ENCODE results near the gene ARHGAP33.
A peak's percentile ranks its signal among the peaks of the same experiment; 100 is the strongest.
"Not testable (repeated sequence)": the region's sequence is repeated elsewhere in the genome, so short reads cannot be mapped to it uniquely, and the experiment has no call there.

ARHGAP33 gene

DNA sequence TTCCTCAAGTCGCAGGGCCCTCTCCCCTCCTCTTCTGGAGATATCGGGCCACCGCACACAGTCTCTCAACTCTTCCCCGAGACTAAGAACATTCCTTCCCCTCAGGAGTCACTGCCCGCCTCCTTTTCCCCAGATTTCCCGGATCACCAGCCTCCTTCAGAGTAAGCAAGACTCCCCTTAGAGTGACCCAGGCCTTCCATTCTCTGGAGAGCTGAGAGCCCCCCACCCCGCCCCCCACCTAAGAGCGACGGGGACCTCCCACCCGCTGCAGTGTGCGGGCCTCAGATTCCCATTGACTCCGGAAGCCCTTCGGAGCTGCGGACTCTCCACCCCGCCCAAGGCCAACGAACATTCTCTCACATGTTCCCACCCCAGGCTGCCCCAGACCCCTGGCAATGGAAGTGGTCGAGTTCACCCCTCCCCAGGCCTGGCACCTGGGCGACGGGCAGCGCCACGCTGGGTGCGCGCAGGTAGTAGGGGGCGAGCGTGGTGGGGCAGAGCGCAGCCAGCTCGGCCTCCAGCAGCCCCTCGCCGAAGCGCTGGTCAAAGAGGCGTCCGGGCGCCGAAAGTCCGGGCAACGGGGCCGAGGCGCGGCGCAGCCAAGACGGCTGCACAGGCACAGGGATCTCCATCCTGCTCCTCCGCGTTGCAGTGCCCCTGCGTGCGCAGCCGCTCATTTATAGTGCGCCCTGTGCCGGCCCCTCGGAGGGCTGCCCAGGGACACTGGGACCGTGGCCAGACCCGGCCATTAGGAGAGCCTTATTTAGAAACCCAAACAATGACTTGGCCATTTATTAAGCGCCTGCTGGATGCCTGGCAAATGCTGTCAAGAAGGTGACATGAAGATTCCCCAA, 18.8 kb upstream of the ARHGAP33 start, which contains the start of gene HSPB6:
Gene HSPB6, minus strand, starts transcription at position 653 of the 854 bp plus-strand sequence. Its CDS starts 21 bp downstream, at position 632.
- DNase-seq, result no peak

DNA sequence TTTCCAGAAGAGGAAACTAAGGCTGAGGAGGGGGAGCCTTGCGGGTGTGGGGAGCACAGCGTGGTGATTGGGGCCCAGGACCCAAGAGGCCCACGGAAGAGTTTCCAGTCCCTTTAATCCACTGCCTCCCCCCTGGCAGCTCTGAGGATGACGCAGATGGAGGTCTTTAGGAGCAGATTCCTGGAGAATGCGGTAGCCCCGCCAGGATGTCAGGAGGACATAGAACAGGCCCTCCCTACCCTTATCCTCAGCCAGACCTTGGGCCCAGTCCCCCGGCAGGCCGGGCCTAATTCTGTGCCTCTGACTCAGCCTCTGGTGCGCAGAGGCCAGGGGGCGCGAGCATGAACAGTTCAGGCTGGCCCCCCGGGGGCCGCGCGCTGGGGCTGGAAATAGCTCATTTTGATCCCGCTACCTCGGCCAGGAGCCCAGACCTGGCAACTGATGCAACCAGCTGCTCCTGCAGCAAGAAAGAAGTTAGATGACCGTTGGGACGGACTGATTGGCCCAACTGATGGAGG, 18.1 kb upstream of the ARHGAP33 start:
- DNase-seq, result no peak

DNA sequence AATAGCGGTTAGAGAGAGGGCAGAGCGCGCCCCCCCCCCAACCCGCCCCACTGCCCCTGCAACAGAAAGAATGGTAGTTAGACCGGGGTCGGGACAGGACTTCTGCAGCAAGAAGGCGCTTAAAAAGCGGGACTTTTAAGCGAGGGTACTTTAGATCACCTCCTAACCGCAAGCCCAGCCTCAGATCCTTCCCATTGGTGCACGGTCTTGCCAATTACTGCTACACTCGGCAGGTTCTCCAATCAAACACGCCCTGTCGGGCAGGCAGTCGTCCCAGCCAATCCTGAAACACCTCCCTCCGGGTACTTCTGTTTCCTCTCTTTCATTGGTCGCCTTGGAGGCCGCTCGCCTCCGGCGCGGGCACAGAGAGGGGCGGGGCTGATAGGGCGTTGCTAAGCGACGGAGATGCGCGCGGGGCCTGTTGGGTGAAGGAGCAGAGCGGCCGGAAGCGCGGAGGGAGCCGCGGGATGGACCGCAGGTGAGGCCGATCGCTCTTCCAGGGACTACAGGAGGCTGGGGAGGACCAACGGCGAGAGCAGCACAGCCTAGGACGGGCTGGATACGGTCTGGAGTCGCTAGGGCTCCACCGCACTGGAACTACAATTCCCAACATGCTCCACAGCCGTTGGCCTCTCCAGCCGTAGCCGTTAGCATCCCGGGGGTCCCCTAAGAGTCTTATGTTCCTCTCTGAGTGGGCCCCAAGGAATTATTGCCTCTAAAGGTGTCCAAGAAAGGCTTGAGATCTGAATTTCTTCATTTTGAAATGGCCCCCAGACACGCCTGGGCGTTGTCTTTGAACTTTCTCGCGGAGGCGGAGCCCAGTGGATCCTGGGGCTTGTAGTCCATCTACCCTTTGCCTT, 17.4 kb upstream of the ARHGAP33 start, which contains the start of gene PROSER3:
Gene PROSER3, plus strand, starts transcription at position 428 of the 860 bp plus-strand sequence. Its CDS starts 40 bp downstream, at position 468.
- peak; percentile 93 for DNase-seq

DNA sequence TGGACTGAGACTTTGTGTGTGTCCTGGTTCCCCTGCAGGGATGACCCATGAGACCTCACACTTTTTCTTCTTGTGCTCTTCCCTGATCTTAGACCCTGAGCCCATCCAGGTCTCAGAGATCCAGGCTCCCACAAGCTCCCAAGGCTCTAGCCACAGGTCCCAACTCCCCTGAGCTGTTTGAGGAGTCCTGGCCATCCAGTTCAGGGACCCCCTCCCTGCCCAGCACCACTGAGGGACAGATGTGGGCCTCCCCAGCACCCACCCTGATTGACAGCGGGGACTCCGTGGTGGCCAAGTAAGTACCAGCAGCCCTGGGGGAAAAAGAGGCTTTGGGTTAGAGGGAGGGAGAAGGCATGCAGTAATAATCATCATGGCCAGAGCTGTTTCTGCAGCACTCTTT, 15.7 kb upstream of the ARHGAP33 start:
- no peak for DNase-seq

DNA sequence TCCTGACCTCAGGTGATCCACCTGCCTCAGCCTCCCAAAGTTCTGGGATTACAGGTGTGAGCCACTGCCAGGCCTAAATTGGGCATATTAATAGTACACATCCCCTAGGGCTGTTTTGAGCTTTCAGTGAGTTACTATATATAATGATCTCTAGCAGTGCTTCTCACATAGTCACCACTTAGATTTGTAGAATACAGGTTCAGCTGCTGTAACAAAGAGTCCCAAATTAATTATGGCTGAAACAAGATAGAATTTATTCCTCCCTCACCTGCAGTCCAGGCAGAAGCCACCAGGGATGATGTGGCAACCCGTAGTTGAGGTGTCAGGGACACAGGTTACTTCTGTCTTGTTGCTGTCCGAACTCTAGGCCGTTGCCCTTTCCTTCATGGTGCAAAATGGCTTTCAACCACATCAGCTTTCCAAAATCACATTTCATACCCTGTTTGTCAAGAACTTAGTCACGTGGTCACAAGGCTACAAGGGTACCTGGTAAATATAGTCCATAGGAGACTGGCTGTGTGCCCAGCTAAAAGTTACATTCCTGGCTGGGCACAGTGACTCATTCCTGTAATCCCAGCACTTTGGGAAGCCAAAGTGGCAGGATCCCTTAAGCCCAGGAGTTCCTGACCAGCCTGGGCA, 14.5 kb upstream of the ARHGAP33 start:
- DNase-seq, result no peak

DNA sequence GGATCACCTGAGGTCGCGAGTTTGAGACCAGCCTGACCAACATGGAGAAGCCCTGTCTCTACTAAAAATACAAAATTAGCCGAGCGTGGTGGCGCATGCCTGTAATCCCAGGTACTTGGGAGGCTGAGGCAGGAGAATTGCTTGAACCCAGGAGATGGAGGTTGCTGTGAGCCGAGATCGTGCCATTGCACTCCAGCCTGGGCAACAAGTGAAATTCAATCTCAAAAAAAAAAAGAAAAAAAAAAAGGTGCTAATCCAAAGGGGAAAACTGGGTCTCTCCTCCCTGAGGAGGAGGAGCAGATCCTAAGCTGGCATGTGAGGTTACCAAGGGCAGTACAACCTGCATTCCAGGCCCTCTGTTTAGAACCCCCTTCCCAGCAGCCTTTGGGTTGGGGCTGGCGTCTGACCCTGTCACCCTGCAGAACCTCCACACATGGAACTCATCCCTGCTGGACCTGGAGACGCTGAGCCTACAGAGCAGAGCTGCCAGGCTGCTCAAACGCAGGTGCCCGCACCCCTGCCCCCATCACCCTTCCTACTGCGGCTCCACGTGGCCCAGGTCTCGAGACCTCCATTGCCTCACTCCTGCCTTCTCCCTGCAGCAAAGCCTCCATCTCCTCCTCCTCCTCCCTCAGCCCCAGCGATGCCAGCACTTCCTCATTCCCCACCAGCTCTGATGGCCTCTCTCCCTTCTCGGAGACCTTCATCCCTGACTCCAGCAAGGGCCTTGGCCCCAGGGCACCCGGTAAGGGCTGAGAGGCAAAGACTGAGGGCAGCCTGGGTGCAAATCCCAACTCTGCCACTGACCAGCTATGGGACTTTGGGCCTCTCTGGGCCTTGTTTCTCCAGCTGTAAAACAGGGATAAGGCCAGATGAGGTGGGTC, 10.7 kb upstream of the ARHGAP33 start:
- no peak for DNase-seq

DNA sequence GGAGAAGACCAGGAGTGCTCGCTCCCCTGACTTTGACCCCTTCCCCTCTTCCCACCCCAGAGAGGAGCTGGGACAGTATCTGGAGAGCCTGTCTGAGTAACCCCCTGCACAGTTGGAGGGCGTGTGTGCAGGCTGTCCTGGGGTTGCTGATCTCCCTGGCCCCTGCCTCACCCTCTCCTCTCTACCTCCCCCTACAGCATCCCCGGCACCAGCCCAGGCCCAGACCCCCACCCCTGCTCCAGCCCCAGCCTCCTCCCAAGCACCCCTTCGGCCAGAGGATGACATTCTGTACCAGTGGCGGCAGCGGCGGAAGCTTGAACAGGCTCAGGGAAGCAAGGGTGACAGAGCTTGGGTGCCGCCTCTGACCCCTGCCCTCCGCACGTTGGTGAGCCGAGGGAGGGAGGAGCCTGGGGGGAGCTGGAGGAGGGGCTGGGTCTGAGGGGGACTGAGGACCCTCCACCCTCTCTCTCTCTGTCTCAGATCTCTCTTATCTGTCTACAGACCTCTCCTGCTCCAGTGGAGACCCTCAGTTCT, 8.7 kb upstream of the ARHGAP33 start:
- no peak for DNase-seq

DNA sequence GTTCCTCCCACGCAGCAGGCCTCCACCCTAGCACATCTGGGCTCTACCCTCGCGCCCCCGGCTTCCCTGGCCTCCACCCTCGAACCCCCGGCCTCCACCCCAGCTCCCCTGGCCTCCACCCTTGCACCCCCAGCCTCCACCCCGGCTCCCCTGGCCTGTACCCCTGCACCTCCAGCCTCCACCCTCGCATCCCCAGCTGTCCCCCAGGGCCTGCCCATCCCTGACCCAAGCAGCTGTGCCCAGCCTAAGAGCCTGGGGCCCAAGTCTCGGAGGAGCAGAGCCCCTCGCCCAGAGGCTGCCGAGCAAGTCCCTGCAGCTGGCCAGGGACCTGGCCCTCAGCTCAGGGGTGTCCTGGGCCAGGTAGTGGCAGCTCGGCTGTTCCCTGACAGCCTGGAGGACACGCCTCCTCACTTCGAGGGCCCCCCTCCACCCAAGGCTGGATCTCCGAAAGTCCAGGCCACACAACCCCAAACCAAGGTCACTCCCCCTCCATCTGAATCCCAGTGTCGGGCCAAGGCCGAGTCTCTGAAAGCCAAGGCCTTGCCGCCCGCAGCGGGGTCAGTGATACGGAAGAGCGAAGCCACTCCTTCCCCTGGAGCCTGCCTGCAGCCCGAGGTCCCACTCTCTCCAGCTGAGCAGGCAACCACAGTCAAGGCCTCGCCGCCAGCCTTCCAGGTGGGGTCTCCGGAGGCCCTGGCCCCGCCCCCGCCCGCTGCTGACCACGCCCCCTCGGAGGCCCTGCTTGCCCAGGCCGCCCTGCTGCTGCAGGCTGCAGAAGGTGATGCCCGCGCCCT, 7.9 kb upstream of the ARHGAP33 start:
- no peak for DNase-seq

DNA sequence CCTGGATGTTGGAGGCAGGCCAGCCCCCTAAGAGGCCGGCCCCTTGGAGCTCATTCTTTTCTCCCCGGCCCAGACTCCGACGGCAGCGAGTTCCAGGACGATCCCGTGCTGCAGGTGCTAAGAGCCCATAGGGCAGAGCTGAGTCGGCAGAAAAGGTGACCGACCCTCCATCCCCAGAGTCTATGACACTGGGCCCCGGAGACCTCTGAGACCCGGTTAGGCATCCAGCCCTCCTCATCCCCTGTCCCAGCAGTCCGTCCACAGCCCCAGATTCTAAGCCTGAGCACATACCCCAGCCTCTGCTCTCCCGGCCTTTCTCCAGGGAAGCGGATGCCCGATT, 7.3 kb upstream of the ARHGAP33 start:
- DNase-seq, result no peak

DNA sequence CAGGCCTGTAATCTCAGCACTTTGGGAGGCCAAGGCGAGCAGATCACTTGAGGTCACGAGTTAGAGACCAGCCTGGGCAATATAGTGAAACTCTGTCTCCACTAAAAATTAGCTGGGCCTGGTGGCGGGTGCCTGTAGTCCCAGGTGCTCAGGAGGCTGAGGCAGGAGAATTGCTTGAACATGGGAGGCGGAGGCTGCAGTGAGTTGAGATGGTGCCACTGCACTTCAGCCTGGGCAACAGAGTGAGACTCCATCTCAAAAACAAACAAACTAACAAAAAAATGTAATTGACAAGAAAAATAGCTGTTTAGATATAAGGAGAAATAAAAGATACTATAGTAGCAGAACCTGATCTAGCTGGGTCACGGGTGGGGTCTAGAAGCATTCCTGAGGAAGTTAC, 3.0 kb upstream of the ARHGAP33 start:
- DNase-seq, result not testable (repeated sequence)

DNA sequence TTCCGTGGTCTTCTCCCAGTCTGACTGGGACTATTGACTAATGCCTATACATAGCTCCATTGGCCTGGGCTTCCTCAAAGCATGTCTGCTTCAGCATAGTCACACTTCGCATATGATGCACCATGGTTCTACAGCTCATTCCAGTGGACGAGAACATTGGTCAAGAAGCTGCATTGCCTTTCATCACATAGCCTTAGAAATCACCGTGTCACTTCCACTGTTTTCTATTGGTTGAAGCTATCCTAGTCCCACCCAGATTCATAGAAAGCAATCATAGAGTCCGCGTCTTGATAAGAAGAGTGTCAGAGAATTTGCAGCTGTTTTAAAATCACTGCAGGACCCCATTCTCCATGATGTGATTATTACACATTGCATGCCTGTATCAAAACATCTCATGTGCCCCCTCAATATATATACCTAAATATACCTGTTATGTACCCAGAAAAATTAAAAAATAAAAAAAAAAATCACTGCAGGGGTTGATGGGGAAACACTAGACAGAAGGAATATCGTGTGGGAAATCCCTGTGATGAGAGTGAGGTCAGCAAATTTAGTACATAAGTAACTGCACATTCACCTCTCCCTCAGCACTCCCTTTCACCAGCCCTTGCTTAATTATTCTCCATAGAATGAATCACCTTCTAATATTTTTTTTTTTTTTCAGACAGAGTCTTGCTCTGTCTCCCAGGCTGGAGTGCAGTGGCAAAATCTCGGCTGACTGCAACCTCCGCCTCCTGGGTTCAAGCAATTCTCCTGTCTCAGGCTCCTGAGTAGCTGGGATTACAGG, 2.2 kb upstream of the ARHGAP33 start:
- DNase-seq, result no peak

DNA sequence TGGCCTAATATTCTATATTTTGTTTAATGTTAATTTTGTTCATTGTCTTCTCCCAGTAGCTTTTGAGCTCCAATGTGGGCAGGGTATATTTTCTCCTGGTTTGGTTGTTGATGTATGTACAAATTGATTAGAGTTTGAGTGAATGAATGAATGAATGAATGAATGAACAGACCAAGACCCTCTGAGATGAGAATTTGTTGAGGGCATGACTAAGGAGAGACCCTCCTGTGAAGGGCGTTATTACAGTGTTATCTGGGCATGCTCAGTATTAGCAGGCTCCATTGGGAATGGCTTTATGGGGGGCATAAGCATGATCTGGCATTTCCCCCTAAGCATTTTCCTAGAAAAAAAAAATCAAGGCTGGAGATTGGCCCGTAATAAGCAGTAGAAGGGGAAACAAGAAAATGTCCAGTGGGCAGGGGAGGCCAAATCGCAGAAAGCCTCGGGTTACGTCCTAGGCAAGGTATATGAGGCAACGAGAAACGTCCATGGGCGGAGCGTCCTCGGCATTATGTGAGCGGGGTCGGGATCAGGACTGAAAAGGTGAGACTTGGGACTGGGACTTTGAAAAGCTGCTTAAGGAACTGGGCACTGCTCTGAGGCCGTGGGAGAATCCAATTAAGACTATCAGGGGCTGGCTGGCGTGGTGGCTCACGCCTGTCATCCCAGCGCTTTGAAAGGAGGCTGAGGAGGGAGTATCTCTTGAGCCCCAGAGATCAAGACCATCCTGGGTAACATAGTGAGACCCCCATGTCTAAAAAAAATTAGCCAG, 904 bp upstream of the ARHGAP33 start:
- no peak for DNase-seq

DNA sequence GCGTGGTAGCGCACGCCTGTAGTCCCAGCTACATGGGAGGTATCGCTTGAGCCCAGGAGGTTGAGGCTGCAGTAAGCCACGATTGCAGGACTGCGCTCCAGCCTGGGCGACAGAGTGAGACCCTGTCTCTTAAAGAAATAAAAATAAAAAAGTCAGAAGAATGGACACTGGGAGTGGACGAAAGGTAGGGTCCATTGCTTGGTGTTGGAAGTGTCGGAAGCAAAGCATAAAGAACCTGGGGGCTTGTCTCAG, 392 bp upstream of the ARHGAP33 start:
- no peak for DNase-seq

DNA sequence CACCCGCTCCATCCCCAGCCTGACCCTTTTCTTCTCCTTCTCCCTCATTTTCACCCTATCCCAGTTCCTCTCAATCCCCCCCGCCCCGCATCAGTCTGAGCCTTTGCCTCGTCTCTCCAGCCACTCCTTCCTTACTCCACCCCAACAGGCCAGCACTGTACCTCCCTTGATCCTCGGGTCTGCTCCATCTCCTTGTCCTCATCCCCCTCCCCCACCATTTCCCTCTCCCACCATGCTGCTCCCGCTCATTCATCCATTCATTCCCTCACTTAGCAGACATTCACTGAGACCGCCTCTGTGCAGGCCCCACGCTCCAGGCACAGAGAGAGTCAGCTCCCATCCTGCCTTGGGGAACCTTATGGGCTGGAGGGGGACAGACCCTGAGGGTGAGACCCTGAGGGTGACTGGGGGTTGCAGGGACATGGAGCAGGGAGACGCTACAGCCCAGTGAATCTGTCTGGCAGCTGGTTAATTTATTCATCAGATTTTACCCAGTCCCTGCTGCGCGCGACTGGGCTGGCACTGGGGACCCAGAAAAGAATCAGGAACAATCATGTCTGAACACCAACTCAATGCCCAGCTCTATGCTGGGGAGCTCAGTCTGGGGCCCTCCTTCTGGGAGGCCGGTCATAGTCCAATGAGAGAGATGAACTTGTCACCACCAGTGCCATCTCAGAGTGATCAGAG, 881 bp downstream of the ARHGAP33 start:
- DNase-seq, result no peak

DNA sequence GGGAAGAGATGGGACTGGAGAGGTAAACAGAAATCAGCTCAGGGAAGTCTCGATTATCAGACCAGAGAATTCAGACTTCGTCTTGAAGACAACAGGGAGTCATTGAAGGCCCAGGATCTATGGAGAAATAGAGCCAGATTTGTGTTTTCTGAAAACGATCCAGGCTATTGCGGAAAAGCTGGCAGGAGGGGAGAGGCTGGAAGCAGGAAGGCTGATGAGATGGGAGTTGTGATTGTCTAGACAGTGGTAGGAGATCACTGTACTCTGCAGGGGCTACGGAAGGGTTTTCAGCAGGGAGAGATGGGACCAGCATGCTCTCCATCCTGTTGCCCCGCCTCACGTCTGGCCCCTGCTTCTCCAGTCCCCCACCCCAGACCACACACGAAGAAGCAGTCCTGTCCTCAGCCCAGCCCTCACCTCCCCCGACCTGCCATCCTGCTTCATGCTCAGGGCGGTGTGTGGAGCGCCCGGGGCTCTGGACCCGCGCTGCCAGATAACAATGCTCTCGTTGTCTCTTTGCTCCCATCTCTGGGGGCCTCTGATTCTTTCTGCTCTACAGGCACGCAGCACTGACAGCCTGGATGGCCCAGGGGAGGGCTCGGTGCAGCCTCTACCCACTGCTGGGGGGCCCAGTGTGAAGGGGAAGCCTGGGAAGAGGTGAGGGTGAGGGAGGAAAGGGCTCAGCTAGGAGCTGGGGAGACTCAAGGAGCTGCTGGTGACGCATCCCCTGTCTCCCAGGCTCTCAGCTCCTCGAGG, 1.9 kb downstream of the ARHGAP33 start:
- no peak for DNase-seq

DNA sequence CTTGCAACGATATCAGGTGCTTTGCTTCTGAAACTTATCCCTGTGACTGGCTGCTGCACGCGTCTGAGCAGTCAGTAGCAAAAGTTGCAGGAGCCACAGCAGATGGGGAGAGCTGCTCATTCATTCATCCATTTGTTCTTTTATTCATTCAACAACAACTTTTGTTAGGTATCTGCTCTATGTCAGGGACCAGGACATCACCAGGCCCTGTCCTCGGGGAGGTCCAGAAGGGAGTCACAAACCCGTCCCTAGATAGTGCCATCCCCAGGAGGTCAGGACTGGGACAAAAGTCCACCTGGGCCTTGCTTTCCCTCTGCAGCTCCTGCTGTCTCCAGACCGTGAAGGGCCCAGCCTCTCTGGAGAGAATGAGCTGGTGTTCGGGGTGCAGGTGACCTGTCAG, 2.6 kb downstream of the ARHGAP33 start:
- DNase-seq, result no peak

DNA sequence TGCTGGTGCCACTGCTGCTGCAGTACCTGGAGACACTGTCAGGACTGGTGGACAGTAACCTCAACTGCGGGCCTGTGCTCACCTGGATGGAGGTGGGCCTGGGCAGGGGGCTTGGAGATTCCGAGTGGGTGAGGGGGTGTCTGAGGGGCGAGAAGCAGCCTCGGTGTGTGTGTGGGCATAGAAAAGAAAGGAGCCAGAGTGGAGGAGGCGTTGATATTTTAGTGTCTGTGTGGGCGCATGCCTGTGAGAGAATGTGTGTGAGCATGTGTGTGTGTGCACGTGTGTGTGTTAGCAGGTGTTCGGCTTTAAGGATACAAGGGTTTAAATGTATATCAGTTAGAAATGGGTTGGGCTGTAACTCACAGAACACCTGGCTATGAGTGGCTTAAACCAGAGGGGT, 3.7 kb downstream of the ARHGAP33 start:
- DNase-seq, result no peak

DNA sequence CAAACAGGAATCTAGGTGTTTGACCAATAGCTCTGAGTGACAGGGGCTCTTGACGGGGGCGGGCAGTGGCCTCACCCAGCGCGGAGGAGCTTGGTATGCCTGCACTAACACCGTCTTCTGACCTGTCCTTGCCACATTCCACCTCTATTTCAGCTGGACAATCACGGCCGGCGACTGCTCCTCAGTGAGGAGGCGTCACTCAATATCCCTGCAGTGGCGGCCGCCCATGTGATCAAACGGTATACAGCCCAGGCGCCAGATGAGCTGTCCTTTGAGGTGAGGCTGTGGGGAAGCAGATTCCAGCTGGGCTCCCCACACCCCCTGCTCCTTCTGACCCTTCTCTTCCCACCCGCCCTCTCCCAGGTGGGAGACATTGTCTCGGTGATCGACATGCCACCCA, 4.7 kb downstream of the ARHGAP33 start:
- no peak for DNase-seq

All from KG1 (cell line).